Mucosa of descending colon (tissue), 3 donors: ENCODE measurements around the gene TRIM47. TPM values are rescaled to one million over a fixed set of nuclear protein-coding genes. Genes with fewer than 3 reads are reported as not detected.
A peak's percentile ranks its signal among the peaks of the same experiment; 100 is the strongest.

Experiments
- ATAC-seq: fragments of 200-7000 bp; cut with Tn5 transposase; one replicate; pipeline ENCODE4 v1.9.1; 2020; ENCODE audit warnings: mild to moderate bottlenecking, moderate library complexity
- DNase-seq, 3 donors: peaks; one replicate each; pipeline ENCODE4 v3.0.0-alpha.2; 2020
- H3K36me3 ChIP-seq: fragments of 200-600 bp; one replicate; pipeline ENCODE4 v1.8.0; 2021; ENCODE audit warnings: low read depth, mild to moderate bottlenecking
- H3K4me1 ChIP-seq: fragments of 200-600 bp; one replicate; pipeline ENCODE4 v1.8.0; 2021; ENCODE audit warnings: low read depth, mild to moderate bottlenecking
- H3K4me3 ChIP-seq: fragments of 200-600 bp; one replicate; pipeline ENCODE4 v1.8.0; 2021; ENCODE audit warnings: mild to moderate bottlenecking
- H3K9me3 ChIP-seq: fragments of 200-600 bp; one replicate; pipeline ENCODE4 v1.8.0; 2021; ENCODE audit warnings: mild to moderate bottlenecking
- CTCF ChIP-seq: fragments of 200-600 bp; IDR thresholded peaks from one replicate; pipeline ENCODE4 v1.8.0; 2022; ENCODE audit warnings: antibody characterized with exemption, mild to moderate bottlenecking
- intact Hi-C, 2 donors: fragments of 100-400 bp; cut with DNase I in 1 of 2; cut with micrococcal nuclease in 1 of 2; formaldehyde crosslinking; loops; one replicate each; pipeline versions ENCODE4 v1.11.0 to v1.11.1; 2022; cut with DNase I, micrococcal nuclease
- total RNA-seq, 3 donors: library from RNA; stranded (reverse); fragmentation: NEBNext Ultra II Directional in 2 of 3; extraction: Animal tissue kit (Norgen Biotek cat#: 25700) in 2 of 3; gene quantifications; one replicate each; pipeline versions ENCODE4 v1.2.1 to v1.2.4, GENCODE V29; 2021 to 2023
- donor health status: DM: no; HTN: no; CAD: no; lungs with moderate emphysema.
- donor health status: DM: no; HTN: no; CAD: no.
- donor health status: DM: no; HTN: yes; CAD: no.

The TRIM47 gene
- total RNA-seq, 3 donors from 2014 or later = 44.5 to 77.4 (median 53.4) TPM

DNA sequence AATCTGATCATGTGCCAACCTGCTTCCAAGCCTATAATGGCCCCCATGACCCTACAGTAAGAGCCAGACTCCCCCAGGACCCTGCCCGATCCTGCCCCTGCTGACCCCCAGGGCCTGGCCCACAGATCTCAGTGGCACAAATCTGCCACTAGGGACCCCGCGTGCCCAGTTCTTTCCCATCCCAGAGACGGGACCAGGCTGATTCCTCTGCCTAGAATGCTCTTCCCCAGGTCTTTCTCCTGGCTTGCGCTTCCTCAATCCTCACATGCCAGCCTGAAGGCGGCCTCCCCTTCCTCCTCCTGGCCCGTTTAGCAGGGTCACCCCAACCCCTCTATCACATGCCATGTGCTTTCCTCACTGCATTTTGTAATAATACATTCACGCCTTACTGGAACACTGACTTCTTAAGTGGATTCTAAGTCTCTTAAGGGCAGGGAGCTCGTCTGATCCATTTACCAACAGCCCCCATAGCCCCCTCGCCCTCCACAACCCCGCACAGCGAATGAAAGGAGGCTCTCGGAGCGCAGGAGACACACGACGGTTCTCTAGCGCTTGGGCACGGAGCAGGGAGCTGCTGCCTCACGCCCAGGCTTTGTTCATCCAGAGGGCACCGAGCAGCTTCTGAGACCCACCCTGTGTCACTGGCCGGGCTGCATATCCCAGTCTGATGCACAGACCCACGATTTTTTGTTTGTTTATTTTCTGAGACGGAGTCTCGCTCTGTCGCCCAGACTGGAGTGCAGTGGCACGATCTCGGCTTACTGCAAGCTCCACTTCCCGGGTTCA is 17.2 kb upstream of the TRIM47 start:
- Histone ChIP-seq H3K4me1 (peaks cover 20% of the 10 kb centered on the region), H3K9me3 (no peaks in the 10 kb centered on the region), H3K36me3 (no peaks in the 10 kb centered on the region), H3K4me3 (peak overlapping the region; percentile 90)
- no peak for TF ChIP-seq CTCF
- peak; percentile 20 for ATAC-seq
- intact Hi-C loops = no loop called here
- peak; percentile 42 to 59 (median 57) for DNase-seq

- Histone ChIP-seq H3K9me3 (no peaks in the 10 kb centered on the region), H3K4me3 (no peak overlapping the region), H3K4me1 (peaks cover 20% of the 10 kb centered on the region), H3K36me3 (no peaks in the 10 kb centered on the region)
- no peak for ATAC-seq
- intact Hi-C loops = no loop called here
- TF ChIP-seq CTCF = no peak
- no peak for DNase-seq
These were observed 15.8 kb upstream of the TRIM47 start for GRCh38 chr17:75894049-75894733.

DNA sequence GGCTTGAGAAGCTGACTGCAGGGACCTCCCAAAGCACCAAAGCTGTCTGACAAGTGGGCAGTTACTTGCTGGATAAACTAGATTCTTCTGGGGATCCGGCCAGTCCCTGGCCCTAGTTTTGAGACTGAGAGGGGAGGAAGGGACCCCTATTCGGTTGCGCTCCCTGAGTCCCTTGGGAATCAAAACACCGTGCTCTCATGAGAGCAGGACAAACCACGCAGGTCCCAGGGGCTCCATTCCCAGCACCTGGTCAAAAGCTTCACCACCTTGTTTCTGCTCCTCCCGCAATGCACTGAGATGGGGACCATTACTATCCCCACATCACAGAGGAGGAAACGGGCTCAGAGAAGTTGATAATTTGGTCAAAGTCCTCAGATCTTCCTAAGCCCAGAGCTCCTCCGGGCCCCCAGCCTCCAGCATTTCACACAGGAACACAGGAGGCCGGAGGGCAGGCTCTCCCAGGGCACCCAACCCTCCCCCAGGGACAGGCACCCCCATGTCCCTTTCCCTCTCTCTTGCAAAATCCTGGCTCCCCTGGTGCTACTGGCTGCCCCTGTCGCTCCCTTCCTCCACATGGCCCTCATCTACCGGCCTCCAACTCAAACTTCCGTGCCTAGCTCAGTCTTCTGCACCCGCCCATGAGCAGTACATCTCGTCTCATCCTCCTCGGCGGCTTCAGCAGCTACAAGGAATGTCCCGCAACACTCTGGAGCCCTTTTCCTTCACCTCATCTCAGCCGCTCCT is 15.1 kb upstream of the TRIM47 start:
- no peak for TF ChIP-seq CTCF
- ATAC-seq (no peak), DNase-seq (no peak)
- Histone ChIP-seq H3K36me3 (no peaks in the 10 kb centered on the region), H3K4me1 (peaks cover 20% of the 10 kb centered on the region), H3K9me3 (no peaks in the 10 kb centered on the region), H3K4me3 (no peak overlapping the region)
- intact Hi-C loops = no loop called here

- Histone ChIP-seq H3K4me3 (no peak overlapping the region), H3K4me1 (peaks cover 20% of the 10 kb centered on the region), H3K36me3 (no peaks in the 10 kb centered on the region), H3K9me3 (no peaks in the 10 kb centered on the region)
- intact Hi-C loops = no loop called here
- DNase-seq (no peak), ATAC-seq (no peak)
- TF ChIP-seq CTCF = no peak
These were observed 14.3 kb upstream of the TRIM47 start for GRCh38 chr17:75892556-75893224.
